Mesenteric fat pad (tissue), 1 donor: ENCODE data around the gene CCDC124. TPM values are rescaled to one million over a fixed set of nuclear protein-coding genes. Genes with fewer than 3 reads are reported as not detected.
"Not testable (repeated sequence)": the region's sequence is repeated elsewhere in the genome, so short reads cannot be mapped to it uniquely, and the experiment has no call there.

Experiments
- DNase-seq: peaks from one replicate; pipeline ENCODE4 v3.0.0-alpha.2; 2020; ENCODE audit warnings: low spot score
- total RNA-seq: library from RNA; stranded (reverse); fragmentation: NEBNext Ultra II Directional; extraction: Animal tissue kit (Norgen Biotek cat#: 25700); gene quantifications from one replicate; pipeline ENCODE4 v1.2.1, GENCODE V29; 2021
- donor health status: DM: yes; HTN: yes; CAD: no.

The CCDC124 gene
- total RNA-seq, 1 donor from 2014 or later, result 78.9 TPM

- no peak for DNase-seq
Measured at GRCh38 chr19:17981611-17982010, 48.8 kb downstream of the CCDC124 start.

GRCh38 chr19:17982430-17982829 lies 49.6 kb downstream of the CCDC124 start:
- DNase-seq, result no peak

GRCh38 chr19:17985037-17985818 lies 52.4 kb downstream of the CCDC124 start:
- no peak for DNase-seq

GRCh38 chr19:17986569-17986968 lies 53.8 kb downstream of the CCDC124 start:
- DNase-seq, result not testable (repeated sequence)

GRCh38 chr19:17988161-17988560 lies 55.3 kb downstream of the CCDC124 start:
- DNase-seq, result no peak

- no peak for DNase-seq
Measured at GRCh38 chr19:17989425-17990094, 56.7 kb downstream of the CCDC124 start.

- DNase-seq, result no peak
Measured at GRCh38 chr19:17993076-17993813, 60.4 kb downstream of the CCDC124 start.

Other genes starting within 250 kb of the CCDC124 start
- 0.10 TPM for gene UNC13A, start 244.7 kb upstream of the CCDC124 start, total RNA-seq
- 71.1 TPM for gene MAP1S, start 213.5 kb upstream of the CCDC124 start, total RNA-seq
- gene FCHO1, start 181.5 kb upstream of the CCDC124 start, total RNA-seq, result 2.6 TPM
- 0.32 TPM for gene B3GNT3, start 137.9 kb upstream of the CCDC124 start, total RNA-seq
- 0.61 TPM for gene INSL3, start 111.5 kb upstream of the CCDC124 start, total RNA-seq
- gene JAK3, start 85.0 kb upstream of the CCDC124 start, total RNA-seq, result 20.1 TPM
- gene RPL18A, start 73.1 kb upstream of the CCDC124 start, total RNA-seq, result 1,467 TPM
- 0.22 TPM for gene SLC5A5, start 61.1 kb upstream of the CCDC124 start, total RNA-seq
- 0.13 TPM for gene KCNN1, start 34.1 kb downstream of the CCDC124 start, total RNA-seq
- gene ARRDC2, start 75.2 kb downstream of the CCDC124 start, total RNA-seq, result 26.0 TPM
- 2.3 TPM for gene IL12RB1, start 153.9 kb downstream of the CCDC124 start, total RNA-seq
- gene MAST3, start 164.8 kb downstream of the CCDC124 start, total RNA-seq, result 19.1 TPM
- gene PIK3R2, start 220.1 kb downstream of the CCDC124 start, total RNA-seq, result 14.8 TPM
- gene IFI30, start 240.8 kb downstream of the CCDC124 start, total RNA-seq, result 236 TPM